ENCODE results near the gene HTT. TPM values are rescaled to one million over a fixed set of nuclear protein-coding genes. Genes with fewer than 3 reads are reported as not detected.
A peak's percentile ranks its signal among the peaks of the same experiment; 100 is the strongest.

Gene HTT
- total RNA-seq, 1 donor from 2014 or later = 45.3 TPM

DNA sequence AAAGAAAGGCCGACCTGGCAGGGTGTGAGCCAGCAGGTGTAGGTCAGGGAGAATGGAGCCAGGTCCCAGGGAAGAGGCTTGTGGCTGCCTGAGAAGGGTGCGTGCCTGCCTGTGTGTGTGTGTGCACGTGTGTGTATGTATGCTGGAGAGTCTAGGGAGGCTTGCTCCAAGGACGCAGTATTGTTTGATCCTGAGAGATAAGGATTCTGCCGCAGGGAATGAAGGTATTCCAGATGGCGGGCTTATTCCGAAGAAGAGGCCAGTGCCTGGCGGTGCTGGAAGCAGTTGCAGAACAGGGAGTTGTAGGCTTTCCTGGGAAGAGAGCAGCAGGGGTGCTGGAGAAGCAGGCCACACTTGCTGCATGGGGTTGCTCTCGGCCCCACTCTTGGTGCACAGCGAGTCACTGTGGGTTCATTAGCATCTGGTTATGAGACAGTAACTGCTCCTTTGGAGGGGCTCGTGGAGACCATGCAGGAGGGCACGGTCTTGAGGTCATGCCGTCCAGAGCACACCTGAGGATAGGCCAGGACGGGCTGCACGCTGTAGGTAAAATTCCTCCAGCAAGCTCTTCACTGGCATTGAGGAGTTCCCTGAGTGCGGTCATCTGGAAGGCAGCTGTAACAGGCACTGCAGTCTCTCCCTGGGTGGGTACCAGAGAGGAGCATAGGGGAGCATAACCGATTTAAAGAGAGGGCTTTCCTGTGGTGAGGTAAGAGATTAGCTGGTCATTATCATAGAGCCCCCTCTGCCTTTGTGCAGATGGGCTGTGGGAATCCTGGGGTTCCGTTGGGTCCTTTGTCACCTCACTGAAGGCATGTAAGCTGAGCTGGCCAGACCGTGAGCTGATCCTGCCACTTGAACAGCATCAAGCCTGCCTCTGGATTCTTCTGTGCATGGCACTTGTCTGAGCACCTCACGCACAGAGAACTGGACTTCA lies 144.6 kb downstream of the HTT start:
- DNase-seq (ENCODE audit: low spot score) = no peak

- no peak for DNase-seq (ENCODE audit: low spot score)
Observed at GRCh38 chr4:3219761-3220475, 145.4 kb downstream of the HTT start.

DNA sequence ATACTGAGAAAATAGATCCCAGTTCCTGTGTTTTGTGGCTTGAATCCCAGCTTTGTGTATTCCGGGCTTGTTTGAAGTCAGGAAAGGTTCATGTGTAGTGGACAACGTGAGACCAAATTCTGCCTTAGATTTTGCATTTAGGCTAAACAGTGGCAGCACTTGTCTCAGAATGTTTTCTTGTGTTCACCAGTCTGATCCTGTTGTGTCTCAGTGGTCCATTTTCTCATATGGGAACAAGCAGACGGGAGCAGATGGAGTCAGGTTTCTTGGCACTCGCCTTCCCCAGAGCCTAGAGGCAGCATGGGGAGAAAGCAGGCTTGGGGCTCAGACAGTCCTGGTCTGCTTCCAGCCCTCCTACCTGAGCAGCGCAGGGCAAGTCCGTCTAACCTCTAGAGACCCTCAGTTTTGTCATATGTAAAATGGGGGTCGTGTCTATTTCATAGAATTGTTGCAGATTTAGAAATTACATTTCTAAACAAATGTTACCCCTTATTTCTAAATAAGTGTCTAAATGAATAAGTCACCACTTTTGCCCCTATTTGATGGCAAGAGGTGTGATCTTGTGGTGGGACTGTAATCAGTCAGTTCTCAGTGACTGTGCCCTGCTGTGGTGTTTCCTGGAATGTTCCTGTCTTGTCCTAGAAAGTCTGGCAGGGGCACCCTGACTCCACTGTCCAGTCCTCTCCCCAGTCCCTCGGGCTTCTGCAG lies 146.1 kb downstream of the HTT start:
- no peak for DNase-seq (ENCODE audit: low spot score)

- DNase-seq (ENCODE audit: low spot score) = no peak
Observed at GRCh38 chr4:3221184-3221494, 146.7 kb downstream of the HTT start.

- no peak for DNase-seq (ENCODE audit: low spot score)
Observed at GRCh38 chr4:3221996-3222395, 147.5 kb downstream of the HTT start.

DNA sequence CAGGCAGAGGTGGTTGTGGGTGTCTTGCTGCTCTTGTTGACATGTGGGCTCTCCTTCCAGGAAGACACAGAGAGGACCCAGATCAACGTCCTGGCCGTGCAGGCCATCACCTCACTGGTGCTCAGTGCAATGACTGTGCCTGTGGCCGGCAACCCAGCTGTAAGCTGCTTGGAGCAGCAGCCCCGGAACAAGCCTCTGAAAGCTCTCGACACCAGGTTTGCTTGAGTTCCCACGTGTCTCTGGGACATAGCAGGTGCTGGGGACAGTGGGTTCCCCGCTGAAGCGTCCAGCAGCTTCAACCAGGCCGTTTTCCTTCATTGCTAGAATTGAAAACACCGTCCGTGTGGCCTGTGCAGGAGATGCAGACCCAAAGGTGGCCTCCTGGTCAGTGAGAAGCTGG lies 148.9 kb downstream of the HTT start:
- no peak for DNase-seq (ENCODE audit: low spot score)

DNA sequence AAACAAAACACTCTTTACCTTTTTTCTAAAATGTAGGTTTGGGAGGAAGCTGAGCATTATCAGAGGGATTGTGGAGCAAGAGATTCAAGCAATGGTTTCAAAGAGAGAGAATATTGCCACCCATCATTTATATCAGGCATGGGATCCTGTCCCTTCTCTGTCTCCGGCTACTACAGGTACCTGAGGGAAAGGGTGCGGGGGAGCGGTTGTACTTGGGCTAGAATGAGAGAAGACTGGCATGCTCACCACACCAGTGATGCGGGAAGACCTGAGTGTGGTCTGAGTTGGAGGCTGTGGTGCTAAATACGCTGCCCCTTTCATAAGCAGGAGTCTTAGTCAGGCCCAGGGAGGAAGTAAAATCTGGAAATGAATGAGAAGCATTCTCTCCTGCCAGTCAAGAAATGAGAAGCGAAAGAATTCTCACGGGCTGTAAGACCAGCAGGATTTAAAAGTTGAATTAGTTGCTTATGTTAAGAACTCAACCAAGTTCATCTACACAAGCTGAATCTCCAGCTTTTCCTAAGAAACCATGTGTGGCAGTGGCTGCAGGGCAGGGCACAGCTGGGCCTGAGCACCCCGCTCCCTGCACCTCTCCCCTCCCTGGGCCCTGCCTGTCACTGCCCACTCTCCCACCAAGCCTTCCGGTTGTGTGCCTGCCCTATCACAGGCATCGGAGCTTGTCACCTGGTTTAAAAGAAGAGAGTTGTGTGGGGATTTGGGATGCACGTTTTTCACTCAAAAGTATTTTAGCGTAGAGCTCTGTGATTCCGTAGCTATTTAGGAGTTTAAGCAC lies 149.7 kb downstream of the HTT start:
- peak; percentile 14 for DNase-seq (ENCODE audit: low spot score)

GRCh38 chr4:3225071-3225850 lies 150.8 kb downstream of the HTT start:
- no peak for DNase-seq (ENCODE audit: low spot score)

DNA sequence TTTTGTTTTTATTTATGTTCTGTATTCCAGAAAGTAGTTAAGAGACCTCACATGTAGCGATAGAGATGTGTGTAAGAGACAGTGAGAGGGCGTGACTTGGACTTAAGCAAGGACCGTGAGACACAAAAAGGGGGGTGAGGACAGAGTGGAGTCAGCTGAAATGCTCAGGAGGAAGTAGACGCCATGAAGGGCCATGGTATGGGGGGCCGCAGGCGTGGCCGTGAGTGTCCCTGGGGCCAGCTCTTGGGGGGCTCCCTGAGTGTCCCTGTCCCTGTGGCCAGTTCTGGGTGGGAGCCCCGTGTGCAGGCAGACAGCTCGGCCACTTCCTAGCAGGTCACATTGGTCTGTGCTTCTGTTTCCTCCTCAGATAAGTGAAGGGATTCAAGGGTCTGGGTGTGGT lies 151.5 kb downstream of the HTT start:
- DNase-seq (ENCODE audit: low spot score) = no peak

DNA sequence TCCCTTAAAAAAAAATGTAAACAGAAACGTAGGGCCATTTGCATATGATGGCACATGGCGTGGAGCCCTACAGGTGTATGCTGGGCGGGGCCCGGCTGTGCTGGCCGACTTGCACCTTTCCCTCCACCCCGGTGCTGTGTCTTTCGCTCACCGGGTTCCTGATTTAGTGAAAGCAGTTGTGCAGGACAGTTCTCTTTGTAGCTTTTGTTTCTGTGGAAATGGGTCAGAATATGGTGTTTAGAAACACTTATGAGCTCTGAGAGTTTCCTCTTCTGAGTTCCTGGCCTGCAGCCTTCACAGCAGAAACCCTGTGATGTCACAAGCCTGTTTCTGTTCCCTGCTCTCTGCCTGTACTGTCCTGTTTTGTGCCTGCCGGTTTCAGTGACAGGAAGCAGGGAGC lies 152.0 kb downstream of the HTT start:
- peak; percentile 23 for DNase-seq (ENCODE audit: low spot score)

DNA sequence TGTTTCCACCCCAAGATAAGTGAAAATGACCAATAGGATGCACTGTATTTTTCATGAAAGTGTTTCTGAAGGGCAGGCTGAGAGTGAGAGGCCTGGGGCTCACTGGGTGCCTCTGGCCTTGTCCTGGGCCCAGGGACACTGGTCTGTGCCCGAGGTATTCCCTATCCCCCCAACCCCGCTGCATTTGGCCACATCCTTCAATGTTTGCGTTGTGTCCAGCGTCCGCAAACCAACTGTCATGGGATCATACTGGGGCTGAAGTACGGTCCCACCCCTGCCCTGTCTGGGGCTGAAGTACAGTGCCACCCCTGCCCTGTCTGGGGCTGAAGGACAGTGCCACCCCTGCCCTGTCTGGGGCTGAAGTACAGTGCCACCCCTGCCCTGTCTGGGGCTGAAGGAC lies 152.5 kb downstream of the HTT start:
- DNase-seq (ENCODE audit: low spot score) = no peak

- DNase-seq (ENCODE audit: low spot score) = no peak
Observed at GRCh38 chr4:3227878-3228675, 153.6 kb downstream of the HTT start.

GRCh38 chr4:3228881-3229280 lies 154.4 kb downstream of the HTT start:
- no peak for DNase-seq (ENCODE audit: low spot score)

DNA sequence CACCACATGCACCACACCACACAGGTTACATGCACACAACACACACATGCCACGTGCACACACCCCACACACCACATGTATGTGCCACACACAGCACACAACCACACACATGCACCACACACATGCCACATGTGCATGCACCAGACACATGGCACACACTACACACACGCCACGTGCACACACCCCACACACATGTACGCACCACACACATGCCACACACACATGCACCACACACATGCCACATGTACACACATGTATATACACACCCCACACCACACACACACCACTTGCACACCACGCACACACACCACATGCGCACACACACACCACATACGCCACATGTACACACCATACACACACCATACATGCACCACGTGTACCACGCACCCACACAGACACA lies 154.8 kb downstream of the HTT start:
- no peak for DNase-seq (ENCODE audit: low spot score)

DNA sequence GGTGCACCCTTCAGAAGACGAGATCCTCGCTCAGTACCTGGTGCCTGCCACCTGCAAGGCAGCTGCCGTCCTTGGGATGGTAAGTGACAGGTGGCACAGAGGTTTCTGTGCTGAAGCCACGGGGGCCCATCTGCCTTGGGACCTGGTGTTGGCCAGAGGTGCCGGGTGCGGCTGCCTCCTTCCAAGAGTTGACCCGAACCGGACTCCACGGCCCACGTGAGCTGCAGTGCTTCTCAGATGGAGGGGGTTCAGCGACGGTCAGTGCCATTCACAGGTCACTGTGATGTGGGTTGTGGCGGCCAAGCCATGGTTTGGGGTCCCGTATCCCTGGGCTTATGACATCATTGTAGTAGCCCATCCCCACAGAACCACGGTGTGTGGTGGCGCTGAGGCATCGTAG lies 155.5 kb downstream of the HTT start:
- DNase-seq (ENCODE audit: low spot score) = no peak

- no peak for DNase-seq (ENCODE audit: low spot score)
Observed at GRCh38 chr4:3231471-3231870, 157.0 kb downstream of the HTT start.

GRCh38 chr4:3232001-3232400 lies 157.5 kb downstream of the HTT start:
- DNase-seq (ENCODE audit: low spot score) = no peak

DNA sequence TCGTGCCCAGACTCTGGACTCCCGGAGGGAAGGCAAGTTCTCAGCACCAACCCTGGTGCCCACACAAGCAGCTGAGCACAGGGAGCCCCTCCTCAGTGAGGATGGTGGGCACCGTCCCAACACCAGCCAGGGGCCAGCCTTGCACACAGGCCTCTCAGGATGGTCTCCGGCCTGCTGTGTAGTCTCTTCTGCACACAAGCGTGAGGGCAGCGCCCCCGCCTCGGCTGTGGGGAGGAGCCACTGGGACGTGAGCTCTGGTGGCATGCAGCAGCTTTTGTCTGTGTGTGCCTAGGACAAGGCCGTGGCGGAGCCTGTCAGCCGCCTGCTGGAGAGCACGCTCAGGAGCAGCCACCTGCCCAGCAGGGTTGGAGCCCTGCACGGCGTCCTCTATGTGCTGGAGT lies 158.4 kb downstream of the HTT start:
- DNase-seq (ENCODE audit: low spot score) = no peak

DNA sequence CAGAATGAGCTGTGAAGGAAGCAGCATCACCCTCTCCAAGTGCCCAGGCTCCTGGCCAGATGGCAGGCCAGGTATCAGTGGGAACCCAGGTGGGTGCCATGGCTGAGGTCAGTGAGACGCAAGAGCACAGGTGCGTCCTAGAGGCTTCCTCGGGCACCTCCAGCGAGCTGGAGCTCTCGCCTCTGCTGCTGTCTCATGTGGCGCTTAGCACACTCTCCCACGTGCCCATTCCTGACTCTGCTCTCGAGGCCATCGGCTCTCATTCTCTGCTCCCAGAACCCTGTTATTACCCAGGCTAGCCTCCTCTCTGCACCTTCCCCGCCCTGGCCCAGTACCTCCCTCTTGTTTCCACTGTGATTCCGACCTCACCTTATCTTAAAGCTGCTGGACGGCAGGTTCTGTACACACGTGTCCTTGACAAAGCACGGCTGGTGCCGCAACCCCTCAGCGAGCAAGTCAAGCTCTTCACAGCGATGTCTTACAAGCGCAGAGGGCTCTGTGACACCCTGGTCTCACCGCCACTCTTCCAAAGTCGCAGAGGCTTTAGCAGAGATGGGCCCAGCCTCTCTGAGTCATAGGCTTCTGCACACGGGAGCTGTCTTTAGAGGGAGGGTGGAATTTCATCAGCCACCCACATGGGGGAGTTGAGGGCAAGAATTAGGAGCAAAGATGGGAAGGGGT lies 159.1 kb downstream of the HTT start:
- DNase-seq (ENCODE audit: low spot score) = no peak

Measured in umbilical cord (tissue), 2 donors.